IMR-90 (cell line): ENCODE measurements around the gene ERN1. TPM values are rescaled to one million over a fixed set of nuclear protein-coding genes. Genes with fewer than 3 reads are reported as not detected.

Experiments
- ATAC-seq: fragments of 200-7000 bp; cut with Tn5 transposase; 2 replicates; pipeline ENCODE4 v1.9.1; 2020; ENCODE audit warnings: low read depth, mild to moderate bottlenecking, moderate library complexity
- BruUV-seq: library from RNA; stranded (reverse); fragments of 400-500 nt; replicated peaks from 2 replicates; lab custom pipeline; 2021; lab: Mats Ljungman, UMichigan
- CTCF ChIA-PET: fragments of 300-600 bp; formaldehyde crosslinking; extraction: SDS; loops from one replicate; lab custom pipeline; 2021; ENCODE audit warnings: antibody characterized with exemption; lab: Yijun Ruan, JAX
- POLR2A ChIA-PET: fragments of 300-600 bp; sonication (Branson Sonifier 250); formaldehyde crosslinking; loops from one replicate; lab custom pipeline; 2022; ENCODE audit warnings: antibody characterized with exemption; ENCODE audit not compliant: unreplicated experiment; lab: Charles Lee
- DNase-seq: peaks from one replicate; pipeline ENCODE4 v3.0.0; 2013
- H2AFZ ChIP-seq: replicated peaks from 2 replicates; pipeline ENCODE3; 2013; ENCODE audit warnings: low read length, mild to moderate bottlenecking; ENCODE audit not compliant: poor library complexity
- H2AK5ac ChIP-seq: 2 replicates; pipeline ENCODE4 v1.6.1; 2013; ENCODE audit warnings: low read depth, low read length, inconsistent platforms
- H2AK9ac ChIP-seq: replicated peaks from 2 replicates; pipeline ENCODE3; 2013; ENCODE audit warnings: mild to moderate bottlenecking, low read depth, low read length, moderate library complexity; ENCODE audit not compliant: poor library complexity
- H2BK120ac ChIP-seq: 2 replicates; pipeline ENCODE4 v1.6.1; 2013; ENCODE audit warnings: low read depth, low read length, inconsistent platforms
- H2BK15ac ChIP-seq: 3 replicates; pipeline ENCODE4 v1.6.1; 2013; ENCODE audit warnings: low read depth, low read length, inconsistent platforms
- H2BK20ac ChIP-seq: 2 replicates; pipeline ENCODE4 v1.6.1; 2013; ENCODE audit warnings: low read depth, mild to moderate bottlenecking, inconsistent platforms, low read length, moderate library complexity
- H2BK5ac ChIP-seq: 2 replicates; pipeline ENCODE4 v1.6.1; 2013; ENCODE audit warnings: mild to moderate bottlenecking, low read depth, low read length, inconsistent platforms; ENCODE audit not compliant: poor library complexity, severe bottlenecking
- H3K14ac ChIP-seq: replicated peaks from 2 replicates; pipeline ENCODE4 v1.6.1; 2013; ENCODE audit warnings: low read depth, low read length, inconsistent platforms
- H3K18ac ChIP-seq: 2 replicates; pipeline ENCODE4 v1.6.1; 2013; ENCODE audit warnings: low read depth, low read length, control low read depth
- H3K23ac ChIP-seq: 2 replicates; pipeline ENCODE4 v1.6.1; 2013; ENCODE audit warnings: low read depth, low read length, inconsistent platforms
- H3K27ac ChIP-seq: 2 replicates; pipeline ENCODE4 v1.5.1; 2013; ENCODE audit warnings: mild to moderate bottlenecking, control low read depth, low read length; ENCODE audit not compliant: insufficient read depth
- H3K27me3 ChIP-seq: 2 replicates; pipeline ENCODE4 v1.6.1; 2013; ENCODE audit warnings: low read length; ENCODE audit not compliant: control insufficient read depth, insufficient read depth
- H3K36me3 ChIP-seq: 2 replicates; pipeline ENCODE4 v1.6.1; 2013; ENCODE audit warnings: low read length, mixed read lengths; ENCODE audit not compliant: control insufficient read depth, insufficient read depth
- H3K4ac ChIP-seq: 2 replicates; pipeline ENCODE4 v1.6.1; 2013; ENCODE audit warnings: low read depth, low read length, inconsistent platforms
- H3K4me1 ChIP-seq: 2 replicates; pipeline ENCODE4 v1.6.1; 2013; ENCODE audit warnings: low read length, mixed read lengths; ENCODE audit not compliant: control insufficient read depth, insufficient read depth
- H3K4me2 ChIP-seq: 2 replicates; pipeline ENCODE4 v1.6.1; 2013; ENCODE audit warnings: low read depth, mild to moderate bottlenecking, control low read depth, low read length, moderate library complexity
- H3K4me3 ChIP-seq: 2 replicates; pipeline ENCODE4 v1.5.1; 2013; ENCODE audit warnings: low read depth, mild to moderate bottlenecking, control low read depth, low read length, moderate library complexity; ENCODE audit not compliant: insufficient read depth
- H3K56ac ChIP-seq: 2 replicates; pipeline ENCODE4 v1.6.1; 2013; ENCODE audit warnings: low read length, inconsistent platforms; ENCODE audit not compliant: insufficient read depth; ENCODE audit errors: extremely low read depth
- H3K79me1 ChIP-seq, 2 experiments: 2 replicates each; pipeline ENCODE4 v1.6.1; 2013; ENCODE audit warnings: low read length in 2 of 2, inconsistent platforms in 1 of 2, low read depth in 1 of 2
- H3K9ac ChIP-seq: 2 replicates; pipeline ENCODE4 v1.6.1; 2013; ENCODE audit warnings: low read depth, low read length, control low read depth
- H3K9me1 ChIP-seq: 2 replicates; pipeline ENCODE4 v1.6.1; 2013; ENCODE audit warnings: low read length, inconsistent platforms; ENCODE audit not compliant: insufficient read depth
- H3K9me3 ChIP-seq: 2 replicates; pipeline ENCODE4 v1.6.1; 2013; ENCODE audit warnings: low read length; ENCODE audit not compliant: control insufficient read depth, insufficient read depth
- H4K20me1 ChIP-seq: 2 replicates; pipeline ENCODE4 v1.6.1; 2013; ENCODE audit warnings: low read length, inconsistent platforms; ENCODE audit not compliant: insufficient read depth
- H4K5ac ChIP-seq: 2 replicates; pipeline ENCODE4 v1.6.1; 2013; ENCODE audit warnings: mild to moderate bottlenecking, low read depth, low read length, control low read depth
- H4K8ac ChIP-seq, 2 experiments: 2 replicates each; pipeline ENCODE4 v1.6.1; 2013; ENCODE audit warnings: low read depth in 2 of 2, low read length in 2 of 2, control low read depth in 1 of 2, inconsistent platforms in 1 of 2
- H4K91ac ChIP-seq: 2 replicates; pipeline ENCODE4 v1.6.1; 2013; ENCODE audit warnings: low read depth, low read length, inconsistent platforms; ENCODE audit not compliant: insufficient read depth
- CHD1 ChIP-seq: IDR thresholded peaks from 2 replicates; pipeline ENCODE4 v1.6.1; 2012; ENCODE audit warnings: low read depth, low read length, improper control_type of control experiment
- CTCF ChIP-seq: conservative IDR thresholded peaks from 2 replicates; pipeline ENCODE4 v1.5.1; 2012; ENCODE audit warnings: mild to moderate bottlenecking, low read depth, low read length, improper control_type of control experiment
- ELK1 ChIP-seq: fragments of 150-350 bp; IDR thresholded peaks from 2 replicates; pipeline ENCODE4 v1.6.1; 2016; ENCODE audit warnings: low read depth, mild to moderate bottlenecking, low read length, moderate library complexity, borderline replicate concordance
- MXI1 ChIP-seq: IDR thresholded peaks from 2 replicates; pipeline ENCODE4 v1.6.1; 2012; ENCODE audit warnings: low read depth, mild to moderate bottlenecking, low read length, moderate library complexity, borderline replicate concordance
- NFE2L2 ChIP-seq: fragments of 150-350 bp; IDR thresholded peaks from 2 replicates; pipeline ENCODE4 v1.6.1; 2016; ENCODE audit warnings: low read depth, mild to moderate bottlenecking, low read length
- POLR2A ChIP-seq: IDR thresholded peaks from 2 replicates; pipeline ENCODE4 v1.6.1; 2012; ENCODE audit warnings: mild to moderate bottlenecking, low read depth, low read length
- RCOR1 ChIP-seq: IDR thresholded peaks from 2 replicates; pipeline ENCODE4 v1.6.1; 2012; ENCODE audit warnings: mild to moderate bottlenecking, low read length, improper control_type of control experiment; ENCODE audit not compliant: insufficient replicate concordance
- SMC3 ChIP-seq: fragments of 150-350 bp; IDR thresholded peaks from 2 replicates; pipeline ENCODE4 v1.6.1; 2016; ENCODE audit warnings: low read depth, mild to moderate bottlenecking, antibody characterized with exemption, low read length, moderate library complexity
- WGBS, 2 experiments: methylation state at CpG; one replicate each; pipeline versions ENCODE4 v1.1.5 to v1.1.7; 2013; ENCODE audit warnings: missing lambda C conversion rate in 2 of 2; ENCODE audit not compliant: insufficient read length in 1 of 2; ENCODE audit errors: extremely low coverage in 2 of 2; 5-methylcytosine and 5-hydroxymethylcytosine counted together
- dilution Hi-C: fragments of 300-500 bp; cut with HindIII; formaldehyde crosslinking; loops from one replicate; pipeline ENCODE4 v1.14.3; 2018; ENCODE audit warnings: low sequenced_read_pairs; ENCODE audit not compliant: unreplicated experiment
- in situ Hi-C: fragments of 300-500 bp; cut with MboI; formaldehyde crosslinking; loops from 3 replicates; pipeline ENCODE4 v1.14.3; 2019; ENCODE audit warnings: low sequenced_read_pairs, inconsistent platforms, mixed read lengths
- intact Hi-C: fragments of 100-400 bp; cut with micrococcal nuclease; formaldehyde crosslinking; loops from 2 replicates; pipeline ENCODE4 v1.10.0; 2022
- polyA plus RNA-seq, 3 experiments: library from polyadenylated mRNA; depleted of rRNA; stranded (reverse); fragments of >200 nt; gene quantifications; 2 replicates each; pipeline ENCODE4 v1.2.3, GENCODE V29; 2012; ENCODE audit warnings: low replicate concordance in 1 of 3
- total RNA-seq: library from RNA; depleted of rRNA; stranded (reverse); fragments of >200 nt; gene quantifications from 2 replicates; pipeline ENCODE4 v1.2.3, GENCODE V29; 2012

Gene ERN1
- total and polyA plus RNA-seq, 2 of the 4 experiments (the other 2 are of a cell fraction): 2.7 to 4.1 TPM

- no peak overlapping the region for H3K4me2 ChIP-seq
- no TSS peak for BruUV-seq
- H2BK120ac ChIP-seq: no peak overlapping the region
- H2BK15ac ChIP-seq: no peak overlapping the region
- H4K8ac ChIP-seq: no peak overlapping the region
- no peak overlapping the region for H3K4ac ChIP-seq
- no peak overlapping the region for H2BK20ac ChIP-seq
- in situ Hi-C loops (loop anchor here (5.0 kb wide), 1 partner anchor 57 kb away; no protein-coding TSS in a partner anchor), intact Hi-C loops (loop anchor here (5.0 kb wide), 1 partner anchor 42 kb away; no protein-coding TSS in a partner anchor), dilution Hi-C loops (no loop called here)
- no peak overlapping the region for H4K5ac ChIP-seq
- no peaks in the 10 kb centered on the region for H3K27me3 ChIP-seq
- TF ChIP-seq RCOR1 (no peak), SMC3 (no peak), ELK1 (no peak), MXI1 (no peak), NFE2L2 (no peak), CHD1 (no peak), CTCF (no peak), POLR2A (no peak)
- H3K27ac ChIP-seq: no peak overlapping the region
- ATAC-seq (no peak), DNase-seq (no peak)
- H3K4me1 ChIP-seq: peaks cover 8% of the 10 kb centered on the region
- no peak overlapping the region for H3K23ac ChIP-seq
- WGBS, 2 experiments: no CpG with 5 or more reads among the region's 3 CpGs
- H4K20me1 ChIP-seq: peaks cover 5% of the 10 kb centered on the region; the same call in 1 of the 2 replicates
- no peaks in the 10 kb centered on the region for H3K36me3 ChIP-seq
- H3K18ac ChIP-seq: no peak overlapping the region
- no peak overlapping the region for H2AK5ac ChIP-seq
- POLR2A ChIA-PET: no interaction called here
- H2AFZ ChIP-seq: no peak overlapping the region
- no peak overlapping the region for H2BK5ac ChIP-seq
- H3K56ac ChIP-seq: no peak overlapping the region
- H3K9ac ChIP-seq: no peak overlapping the region
- H3K79me1 ChIP-seq: peaks cover 28 to 49% of the 10 kb centered on the region in 2 experiments
- H2AK9ac ChIP-seq: no peak overlapping the region
- H3K9me3 ChIP-seq: no peaks in the 10 kb centered on the region
- CTCF ChIA-PET: no interaction called here
- H3K9me1 ChIP-seq: 0 out of 2 replicates have a peak, but pooled peaks cover 3% of the 10 kb centered on the region
- no peak overlapping the region for H4K91ac ChIP-seq
- H3K4me3 ChIP-seq: no peak overlapping the region
- no peak overlapping the region for H3K14ac ChIP-seq
Measured at GRCh38 chr17:64124609-64125008, 5.3 kb downstream of the ERN1 start.
